Stimulated activated CD4-positive, alpha-beta T cell treated with anti-CD3 and anti-CD28 coated beads, TNF-alpha, amount 100 ng/mL, for 24 hours (primary cell): ENCODE measurements around the gene TRAK1.

ENCODE experiments used
- DNase-seq, 3 experiments: peaks; one replicate each; pipeline ENCODE4 v3.0.0-alpha.2; 2020; ENCODE audit warnings: low read depth in 3 of 3

The TRAK1 gene

GRCh38 chr3:42209917-42210316 lies 118.8 kb downstream of the TRAK1 start:
- no peak for DNase-seq

GRCh38 chr3:42210726-42211125 lies 119.6 kb downstream of the TRAK1 start:
- DNase-seq, result no peak

- no peak for DNase-seq
Observed at GRCh38 chr3:42213417-42213816, 122.3 kb downstream of the TRAK1 start.

- no peak for DNase-seq
Observed at GRCh38 chr3:42214064-42214463, 122.9 kb downstream of the TRAK1 start.

- no peak for DNase-seq
Observed at GRCh38 chr3:42214565-42215283, 123.6 kb downstream of the TRAK1 start.

- no peak for DNase-seq
Observed at GRCh38 chr3:42216302-42216701, 125.1 kb downstream of the TRAK1 start.

GRCh38 chr3:42216931-42217333 lies 125.8 kb downstream of the TRAK1 start:
- no peak for DNase-seq

GRCh38 chr3:42220436-42221121 lies 129.4 kb downstream of the TRAK1 start:
- no peak for DNase-seq

GRCh38 chr3:42222942-42223693 lies 132.0 kb downstream of the TRAK1 start:
- no peak for DNase-seq

GRCh38 chr3:42224178-42224577 lies 133.0 kb downstream of the TRAK1 start:
- no peak for DNase-seq

GRCh38 chr3:42224658-42225421 lies 133.7 kb downstream of the TRAK1 start:
- no peak for DNase-seq

GRCh38 chr3:42225486-42226363 lies 134.6 kb downstream of the TRAK1 start:
- no peak for DNase-seq

GRCh38 chr3:42226470-42227425 lies 135.6 kb downstream of the TRAK1 start:
- DNase-seq, result no peak

- DNase-seq, result no peak
Observed at GRCh38 chr3:42228796-42229195, 137.6 kb downstream of the TRAK1 start.

- DNase-seq, result no peak
Observed at GRCh38 chr3:42229266-42229941, 138.2 kb downstream of the TRAK1 start.

- no peak for DNase-seq
Observed at GRCh38 chr3:42229942-42230688, 139.0 kb downstream of the TRAK1 start.

GRCh38 chr3:42230860-42231259 lies 139.7 kb downstream of the TRAK1 start:
- no peak for DNase-seq

- no peak for DNase-seq
Observed at GRCh38 chr3:42235532-42235931, 144.4 kb downstream of the TRAK1 start.
